Sigmoid colon (tissue), 7 donors: ENCODE measurements around the gene SYNGR1. TPM values are rescaled to one million over a fixed set of nuclear protein-coding genes. Genes with fewer than 3 reads are reported as not detected.
"Not testable (repeated sequence)": the region's sequence is repeated elsewhere in the genome, so short reads cannot be mapped to it uniquely, and the experiment has no call there.

ENCODE experiments used
- DNase-seq: peaks from one replicate; pipeline ENCODE4 v3.0.0-alpha.2; 2019
- H3K27ac ChIP-seq, 4 donors: fragments of 200-600 bp; sonication (generic); one replicate each; pipeline ENCODE4 v1.5.1; 2016 to 2019; ENCODE audit warnings: mild to moderate bottlenecking in 1 of 4
- H3K27me3 ChIP-seq, 3 donors: fragments of 200-600 bp; sonication (generic); one replicate each; pipeline ENCODE4 v1.5.1; 2019; ENCODE audit warnings: mild to moderate bottlenecking in 1 of 3
- H3K36me3 ChIP-seq, 4 donors: fragments of 200-600 bp; sonication (generic); one replicate each; pipeline ENCODE4 v1.5.1; 2016 to 2019
- H3K4me1 ChIP-seq, 4 donors: fragments of 200-600 bp; sonication (generic); one replicate each; pipeline ENCODE4 v1.5.1; 2017 to 2019
- H3K4me3 ChIP-seq, 4 donors: fragments of 200-600 bp; sonication (generic); one replicate each; pipeline ENCODE4 v1.5.1; 2017 to 2019; ENCODE audit warnings: mild to moderate bottlenecking in 2 of 4, moderate library complexity in 1 of 4
- H3K9me3 ChIP-seq, 4 donors: fragments of 200-600 bp in 3 of 4; sonication (generic) in 3 of 4; one replicate each; pipeline versions ENCODE4 v1.5.1 to v1.6.1; 2013 to 2019
- CTCF ChIP-seq, 4 experiments: fragments of 450-650 bp in 3 of 4; fragments of 200-600 bp in 1 of 4; IDR thresholded peaks; one replicate each; pipeline ENCODE4 v1.5.1; 2016 to 2019; ENCODE audit warnings: antibody characterized with exemption in 4 of 4, mild to moderate bottlenecking in 3 of 4, moderate library complexity in 2 of 4
- EP300 ChIP-seq, 4 donors: sonication (generic); formaldehyde crosslinking; IDR thresholded peaks; one replicate each; pipeline ENCODE4 v1.6.1; 2017; ENCODE audit warnings: antibody characterized with exemption in 4 of 4
- POLR2A ChIP-seq, 2 donors: fragments of 450-650 bp; IDR thresholded peaks; one replicate each; pipeline ENCODE4 v1.6.1; 2016; ENCODE audit warnings: antibody characterized with exemption in 2 of 2, mild to moderate bottlenecking in 2 of 2, moderate library complexity in 2 of 2
- POLR2AphosphoS5 ChIP-seq, 4 donors: sonication (generic); formaldehyde crosslinking; IDR thresholded peaks; one replicate each; pipeline ENCODE4 v1.6.1; 2017; ENCODE audit warnings: antibody characterized with exemption in 4 of 4
- WGBS, 2 donors: extraction: QIAGEN DNeasy Blood & Tissue Kit; methylation state at CpG; one replicate each; pipeline ENCODE4 v1.1.7; 2013; 5-methylcytosine and 5-hydroxymethylcytosine counted together
- intact Hi-C: fragments of 100-400 bp; cut with DNase I; formaldehyde crosslinking; loops from one replicate; pipeline ENCODE4 v1.15.1; 2023
- polyA plus RNA-seq, 3 donors: library from polyadenylated mRNA; stranded (reverse); fragments of 200-250 nt; gene quantifications; one replicate each; pipeline ENCODE4 v1.2.3, GENCODE V29; 2013
- total RNA-seq, 4 donors: library from RNA; depleted of rRNA; stranded (reverse); fragments of >200 nt; gene quantifications; one replicate each; pipeline ENCODE4 v1.1.0, GENCODE V29; 2016
- donor health status: healthy with polysubstance abuse.
- donor health status: Bipolar disorder and iron deficiency.
- donor health status: healthy.

Gene SYNGR1
- total and polyA plus RNA-seq, 7 donors: 0.69 to 29.4 (median 14.5) TPM

- Histone ChIP-seq H3K4me1 (peaks cover 0 to 22% (median 19%) of the 10 kb centered on the region in 4 donors), H3K27me3 (no peaks in the 10 kb centered on the region), H3K36me3 (no peaks in the 10 kb centered on the region), H3K9me3 (no peaks in the 10 kb centered on the region), H3K27ac (peak overlapping the region in 2 of 4 donors; percentile 72 to 82), H3K4me3 (no peak overlapping the region)
- intact Hi-C loops: loop anchor here (5.0 kb wide), 2 partner anchors 46 to 171 kb away; partner anchors contain the start of genes ATF4 and TAB1
- DNase-seq: no peak
- TF ChIP-seq POLR2AphosphoS5 (IDR thresholded peaks at IDR 0.05) (no peak), POLR2A (IDR thresholded peaks at IDR 0.05) (no peak), CTCF (IDR thresholded peaks at IDR 0.05) (no peak), EP300 (IDR thresholded peaks at IDR 0.05) (no peak)
- 53 to 76% methylated on average over 8 of the region's 8 CpGs for WGBS, 2 donors
Observed at GRCh38 chr22:39351689-39352214, 2.0 kb downstream of the SYNGR1 start.

- no peak overlapping the region for H3K4me3 ChIP-seq
- H3K9me3 ChIP-seq: no peaks in the 10 kb centered on the region
- peaks cover 0 to 22% (median 19%) of the 10 kb centered on the region in 4 donors for H3K4me1 ChIP-seq
- no peak overlapping the region for H3K27ac ChIP-seq
- intact Hi-C loops: loop anchor here (5.0 kb wide), 2 partner anchors 45 to 170 kb away; partner anchors contain the start of genes ATF4 and TAB1
- WGBS, 2 donors: 79 to 88% methylated on average over 7 of the region's 7 CpGs
- TF ChIP-seq POLR2AphosphoS5 (IDR thresholded peaks at IDR 0.05) (no peak), CTCF (IDR thresholded peaks at IDR 0.05) (no peak), POLR2A (IDR thresholded peaks at IDR 0.05) (no peak), EP300 (IDR thresholded peaks at IDR 0.05) (no peak)
- no peaks in the 10 kb centered on the region for H3K27me3 ChIP-seq
- H3K36me3 ChIP-seq: no peaks in the 10 kb centered on the region
- DNase-seq: no peak
Observed at GRCh38 chr22:39352306-39352891, 2.6 kb downstream of the SYNGR1 start.

- 83 to 91% methylated on average over 9 of the region's 9 CpGs for WGBS, 2 donors
- no peak for TF ChIP-seq POLR2A (IDR thresholded peaks at IDR 0.05)
- no peaks in the 10 kb centered on the region for H3K36me3 ChIP-seq
- no peaks in the 10 kb centered on the region for H3K27me3 ChIP-seq
- DNase-seq: no peak
- H3K4me3 ChIP-seq: no peak overlapping the region
- intact Hi-C loops: loop anchor here (5.0 kb wide), 2 partner anchors 44 to 169 kb away; partner anchors contain the start of genes ATF4 and TAB1
- no peaks in the 10 kb centered on the region for H3K9me3 ChIP-seq
- H3K4me1 ChIP-seq: peaks cover 0 to 22% (median 19%) of the 10 kb centered on the region in 4 donors
- H3K27ac ChIP-seq: no peak overlapping the region
Observed at GRCh38 chr22:39353346-39353745, 3.6 kb downstream of the SYNGR1 start.

- TF ChIP-seq POLR2A (IDR thresholded peaks at IDR 0.05) (no peak), CTCF (IDR thresholded peaks at IDR 0.05) (no peak), POLR2AphosphoS5 (IDR thresholded peaks at IDR 0.05) (no peak), EP300 (IDR thresholded peaks at IDR 0.05) (no peak)
- H3K27ac ChIP-seq: no peak overlapping the region
- no peak for DNase-seq
- peaks cover 0 to 14% (median 12%) of the 10 kb centered on the region in 4 donors for H3K4me1 ChIP-seq
- intact Hi-C loops: no loop called here
- H3K9me3 ChIP-seq: no peaks in the 10 kb centered on the region
- no peaks in the 10 kb centered on the region for H3K27me3 ChIP-seq
- H3K4me3 ChIP-seq: no peak overlapping the region
- H3K36me3 ChIP-seq: peaks cover 0 to 5% (median 0%) of the 10 kb centered on the region in 4 donors
- WGBS, 2 donors: 91 to 94% methylated on average over 12 of the region's 12 CpGs
Observed at GRCh38 chr22:39355080-39355479, 5.3 kb downstream of the SYNGR1 start.

GRCh38 chr22:39355805-39356204 is 6.0 kb downstream of the SYNGR1 start:
- 93 to 96% methylated on average over 14 of the region's 14 CpGs for WGBS, 2 donors
- H3K27me3 ChIP-seq, intact Hi-C loops, H3K9me3 ChIP-seq, H3K4me1 ChIP-seq, H3K27ac ChIP-seq, H3K4me3 ChIP-seq, DNase-seq, H3K36me3 ChIP-seq: not testable (repeated sequence)
